Calu3 (cell line): Measurements from ENCODE around the gene SET. TPM values are rescaled to one million over a fixed set of nuclear protein-coding genes. Genes with fewer than 3 reads are reported as not detected.

Experiments used
- BruUV-seq: library from RNA; stranded (reverse); fragments of 400-500 nt; replicated peaks from 2 replicates; lab custom pipeline; 2021; lab: Mats Ljungman, UMichigan
- CTCF ChIA-PET: fragments of 300-600 bp; sonication (Branson Sonifier 250); formaldehyde crosslinking; loops from one replicate; lab custom pipeline; 2022; ENCODE audit warnings: antibody characterized with exemption; lab: Charles Lee
- DNase-seq: peaks from one replicate; pipeline ENCODE4 v3.0.0; 2022
- H3K27ac Mint-ChIP-seq: one replicate; pipeline ENCODE4 v1.8.0; 2022; ENCODE audit warnings: mixed read lengths; ENCODE audit not compliant: unreplicated experiment
- H3K27me3 Mint-ChIP-seq: one replicate; pipeline ENCODE4 v1.8.0; 2022; ENCODE audit warnings: mixed read lengths; ENCODE audit not compliant: unreplicated experiment
- H3K36me3 Mint-ChIP-seq: one replicate; pipeline ENCODE4 v1.8.0; 2022; ENCODE audit warnings: mild to moderate bottlenecking, moderate library complexity, mixed read lengths; ENCODE audit not compliant: insufficient read depth, unreplicated experiment
- H3K4me1 Mint-ChIP-seq: one replicate; pipeline ENCODE4 v1.8.0; 2022; ENCODE audit warnings: mild to moderate bottlenecking, low read depth, mixed read lengths; ENCODE audit not compliant: unreplicated experiment
- H3K4me3 Mint-ChIP-seq: one replicate; pipeline ENCODE4 v1.8.0; 2022; ENCODE audit warnings: mild to moderate bottlenecking, low read depth, moderate library complexity, mixed read lengths; ENCODE audit not compliant: unreplicated experiment
- H3K9me3 Mint-ChIP-seq: one replicate; pipeline ENCODE4 v1.8.0; 2022; ENCODE audit warnings: low read depth, mixed read lengths; ENCODE audit not compliant: unreplicated experiment
- CTCF ChIP-seq: fragments of 200-600 bp; IDR thresholded peaks from one replicate; pipeline ENCODE4 v1.8.0; 2022; ENCODE audit warnings: antibody characterized with exemption; ENCODE audit not compliant: unreplicated experiment
- intact Hi-C: fragments of 100-400 bp; cut with micrococcal nuclease; formaldehyde crosslinking; loops from one replicate; pipeline ENCODE4 v1.10.0; 2022; ENCODE audit not compliant: unreplicated experiment
- total RNA-seq: library from RNA; stranded (reverse); gene quantifications from 2 replicates; pipeline ENCODE4 v1.2.3, GENCODE V29; 2022

SET gene
- total RNA-seq, 1 experiment from 2014 or later, result 367 TPM

- Mint-ChIP-seq H3K9me3 (no peaks in the 10 kb centered on the region), H3K4me3 (peak overlapping the region; percentile 97), H3K27ac (peak overlapping the region; percentile 98), H3K27me3 (no peaks in the 10 kb centered on the region), H3K36me3 (peaks cover 36% of the 10 kb centered on the region), H3K4me1 (peaks cover 13% of the 10 kb centered on the region)
- CTCF ChIA-PET, result no interaction called here
- intact Hi-C loops, result no loop called here
- DNase-seq, result no peak
- no TSS peak for BruUV-seq
- TF ChIP-seq CTCF, result no peak
Observed at GRCh38 chr9:128722380-128723351, 33.6 kb downstream of the SET start.

DNA sequence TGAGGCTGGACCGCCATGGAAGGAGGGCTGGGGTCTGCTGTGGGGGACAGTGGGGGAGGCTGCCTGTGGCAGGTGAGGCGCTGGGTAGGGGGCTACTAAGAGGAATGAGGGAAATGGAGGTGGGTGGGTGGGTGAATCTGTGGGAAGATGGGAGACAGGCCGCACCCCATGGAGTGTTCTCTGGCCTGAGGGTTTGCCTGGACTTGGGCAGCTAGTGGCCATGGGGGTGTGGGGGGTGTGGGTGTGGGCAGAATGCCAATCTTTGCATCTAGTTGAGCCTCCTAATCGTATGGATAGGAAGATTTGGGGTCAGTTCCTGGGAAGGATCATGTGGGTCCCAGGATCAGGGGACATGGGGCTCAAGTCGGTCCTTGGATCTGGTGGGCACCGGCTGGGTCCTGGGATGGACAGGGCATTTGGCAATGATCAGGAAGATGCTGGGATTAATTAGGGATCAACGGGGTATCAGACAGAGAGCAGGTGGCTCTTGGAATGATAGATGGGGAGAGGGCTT is 34.4 kb downstream of the SET start:
- BruUV-seq, result TSS peak; percentile 68
- no peak for DNase-seq
- H3K36me3 Mint-ChIP-seq, result peaks cover 36% of the 10 kb centered on the region
- H3K4me3 Mint-ChIP-seq, result peak overlapping the region; percentile 97
- TF ChIP-seq CTCF, result no peak
- H3K4me1 Mint-ChIP-seq, result peaks cover 13% of the 10 kb centered on the region
- CTCF ChIA-PET, result interaction anchor here (1.1 kb wide), 1 partner anchor 88 kb away, joined by 6 read pairs; no protein-coding TSS in a partner anchor
- H3K9me3 Mint-ChIP-seq, result no peaks in the 10 kb centered on the region
- H3K27ac Mint-ChIP-seq, result peak overlapping the region; percentile 98
- intact Hi-C loops, result no loop called here
- H3K27me3 Mint-ChIP-seq, result no peaks in the 10 kb centered on the region

GRCh38 chr9:128723866-128724743 is 35.1 kb downstream of the SET start, which contains the start of gene ZDHHC12:
TSS of gene ZDHHC12 (minus strand) at chr9:128724127. CDS start at chr9:128724093, 34 bp downstream.
- intact Hi-C loops, result no loop called here
- CTCF ChIA-PET, result interaction anchor here (0.5 to 1.4 kb wide), 5 partner anchors 9 to 94 kb away, joined by 3 to 6 read pairs (median 4); partner anchors contain the start of gene ENDOG
- DNase-seq, result peak; percentile 97
- peaks cover 13% of the 10 kb centered on the region for H3K4me1 Mint-ChIP-seq
- H3K36me3 Mint-ChIP-seq, result peaks cover 36% of the 10 kb centered on the region
- H3K27ac Mint-ChIP-seq, result peak within 1 kb of the TSS; percentile 98
- no peaks in the 10 kb centered on the region for H3K27me3 Mint-ChIP-seq
- H3K9me3 Mint-ChIP-seq, result no peaks in the 10 kb centered on the region
- BruUV-seq, result no TSS peak
- TF ChIP-seq CTCF, result no peak
- H3K4me3 Mint-ChIP-seq, result peak within 1 kb of the TSS; percentile 97

- peak overlapping the region; percentile 97 for H3K4me3 Mint-ChIP-seq
Observed at GRCh38 chr9:128724744-128725211, 35.8 kb downstream of the SET start.

More at GRCh38 chr9:128724744-128725211, 35.8 kb downstream of the SET start:
- Mint-ChIP-seq H3K9me3 (no peaks in the 10 kb centered on the region), H3K36me3 (peaks cover 36% of the 10 kb centered on the region), H3K27me3 (no peaks in the 10 kb centered on the region), H3K4me1 (peaks cover 13% of the 10 kb centered on the region), H3K27ac (peak overlapping the region; percentile 79)
- TF ChIP-seq CTCF, result no peak
- intact Hi-C loops, result no loop called here
- CTCF ChIA-PET, result interaction anchor here (0.5 to 1.4 kb wide), 5 partner anchors 8 to 93 kb away, joined by 3 to 6 read pairs (median 4); partner anchors contain the start of gene ENDOG
- DNase-seq, result peak; percentile 40
- no TSS peak for BruUV-seq
